GM06990 (cell line): ENCODE measurements around the gene TRNAU1AP.
"Not testable (repeated sequence)": the region's sequence is repeated elsewhere in the genome, so short reads cannot be mapped to it uniquely, and the experiment has no call there.

Source experiments
- DNase-seq: peaks from one replicate; pipeline ENCODE4 v3.0.0-alpha.2; 2011; ENCODE audit not compliant: insufficient read length; ENCODE audit errors: extremely low read depth
- H3K27me3 ChIP-seq: replicated peaks from 2 replicates; pipeline ENCODE4 v1.6.0; 2011; ENCODE audit warnings: low read length; ENCODE audit not compliant: control insufficient read depth, insufficient read depth
- H3K36me3 ChIP-seq: 2 replicates; pipeline ENCODE4 v1.5.1; 2011; ENCODE audit warnings: low read length; ENCODE audit not compliant: control insufficient read depth, insufficient read depth
- H3K4me3 ChIP-seq: replicated peaks from 2 replicates; pipeline ENCODE4 v1.5.1; 2011; ENCODE audit warnings: low read depth, mild to moderate bottlenecking, control low read depth, low read length
- CTCF ChIP-seq: IDR thresholded peaks from 2 replicates; pipeline ENCODE4 v1.5.1; 2011; ENCODE audit warnings: low read length, control low read depth, mild to moderate bottlenecking, inconsistent platforms; ENCODE audit not compliant: insufficient read depth, poor library complexity, severe bottlenecking

Gene TRNAU1AP

GRCh38 chr1:28582248-28582615, 29.3 kb downstream of the TRNAU1AP start:
- H3K4me3 ChIP-seq: peak overlapping the region; percentile 70
- no peak for DNase-seq
- TF ChIP-seq CTCF: no peak
- H3K36me3 ChIP-seq: peaks cover 17% of the 10 kb centered on the region
- no peaks in the 10 kb centered on the region for H3K27me3 ChIP-seq

GRCh38 chr1:28586585-28587391, 33.9 kb downstream of the TRNAU1AP start:
- not testable (repeated sequence) for H3K36me3 ChIP-seq, H3K27me3 ChIP-seq, H3K4me3 ChIP-seq, DNase-seq

- Histone ChIP-seq H3K27me3 (no peaks in the 10 kb centered on the region), H3K36me3 (no peaks in the 10 kb centered on the region), H3K4me3 (peak within 1 kb of the TSS; percentile 51)
- no peak for TF ChIP-seq CTCF
- DNase-seq: no peak
These were observed 38.9 kb downstream of the TRNAU1AP start, which contains the start of gene RAB42 for GRCh38 chr1:28591708-28592320. TSS of gene RAB42 (plus strand) at chr1:28592265. CDS start at chr1:28592512, 247 bp downstream.

GRCh38 chr1:28592321-28593071, 39.6 kb downstream of the TRNAU1AP start:
- Histone ChIP-seq H3K36me3 (no peaks in the 10 kb centered on the region), H3K27me3 (no peaks in the 10 kb centered on the region), H3K4me3 (peak overlapping the region; percentile 51)
- TF ChIP-seq CTCF: no peak
- DNase-seq: no peak

- H3K4me3 ChIP-seq, H3K27me3 ChIP-seq, H3K36me3 ChIP-seq, DNase-seq: not testable (repeated sequence)
These were observed 41.1 kb downstream of the TRNAU1AP start for GRCh38 chr1:28593988-28594356.

GRCh38 chr1:28594686-28595411, 42.0 kb downstream of the TRNAU1AP start:
- not testable (repeated sequence) for H3K27me3 ChIP-seq, H3K4me3 ChIP-seq, DNase-seq, H3K36me3 ChIP-seq
